Lung (tissue), 12 donors: ENCODE data around the gene SWAP70. TPM values are rescaled to one million over a fixed set of nuclear protein-coding genes. Genes with fewer than 3 reads are reported as not detected.

Experiments
- ATAC-seq: fragments of 200-7000 bp; cut with Tn5 transposase; one replicate; pipeline ENCODE4 v1.9.1; 2020; ENCODE audit warnings: moderate number of reproducible peaks; ENCODE audit not compliant: insufficient read depth, low FRiP score
- DNase-seq, 3 donors: peaks; one replicate each; pipeline ENCODE4 v3.0.0-alpha.2; 2013 to 2017
- H3K27ac ChIP-seq, 2 donors: one replicate each; pipeline ENCODE4 v1.5.1; 2013; ENCODE audit warnings: mild to moderate bottlenecking in 2 of 2, moderate library complexity in 2 of 2, control low read depth in 1 of 2, inconsistent platforms in 1 of 2, low read depth in 1 of 2, low read length in 1 of 2
- H3K27me3 ChIP-seq, 3 donors: one replicate each; pipeline ENCODE4 v1.5.1; 2013; ENCODE audit warnings: low read length in 2 of 3; ENCODE audit not compliant: control insufficient read depth in 3 of 3, insufficient read depth in 3 of 3
- H3K36me3 ChIP-seq, 4 donors: one replicate each; pipeline ENCODE4 v1.5.1; 2013; ENCODE audit warnings: low read length in 4 of 4, mild to moderate bottlenecking in 1 of 4, moderate library complexity in 1 of 4; ENCODE audit not compliant: control insufficient read depth in 4 of 4, insufficient read depth in 4 of 4
- H3K4me1 ChIP-seq, 5 donors: one replicate each; pipeline ENCODE4 v1.5.1; 2013; ENCODE audit warnings: low read length in 5 of 5, mild to moderate bottlenecking in 2 of 5, moderate library complexity in 1 of 5; ENCODE audit not compliant: control insufficient read depth in 5 of 5, insufficient read depth in 5 of 5
- H3K4me3 ChIP-seq: one replicate; pipeline ENCODE4 v1.5.1; 2013; ENCODE audit warnings: mild to moderate bottlenecking, control low read depth, moderate library complexity
- H3K9ac ChIP-seq, 2 donors: one replicate each; pipeline ENCODE4 v1.5.1; 2013; ENCODE audit warnings: low read length in 2 of 2, control low read depth in 1 of 2; ENCODE audit not compliant: insufficient read depth in 1 of 2
- H3K9me3 ChIP-seq, 4 donors: one replicate each; pipeline ENCODE4 v1.5.1; 2013; ENCODE audit warnings: low read length in 3 of 4, mild to moderate bottlenecking in 1 of 4, moderate library complexity in 1 of 4; ENCODE audit not compliant: control insufficient read depth in 4 of 4, insufficient read depth in 3 of 4
- WGBS, 2 donors: extraction: QIAGEN DNeasy Blood & Tissue Kit; methylation state at CpG; one replicate each; pipeline ENCODE4 v1.1.7; 2013; 5-methylcytosine and 5-hydroxymethylcytosine counted together
- polyA plus RNA-seq, 2 donors: library from polyadenylated mRNA; stranded (reverse); fragments of 200-250 nt; gene quantifications; one replicate each; pipeline ENCODE4 v1.2.1, GENCODE V29; 2013
- total RNA-seq, 2 donors: library from RNA; depleted of rRNA in 1 of 2; stranded (reverse); fragments of >200 nt in 1 of 2; gene quantifications; one replicate each; pipeline ENCODE4 v1.2.1, GENCODE V29; 2014 to 2021
- TF ChIP-seq, protein P1 (sequence below): IDR thresholded peaks from 2 replicates; pipeline ENCODE4 v1.5.1; 2012; ENCODE audit warnings: mild to moderate bottlenecking; ENCODE audit errors: control extremely low read depth, extremely low read depth
- donor health status: control.
- donor health status: control.
- donor health status: Bipolar disorder and iron deficiency.
- donor health status: healthy.
- donor health status: DM: yes; HTN: yes; CAD: no.

SWAP70 gene
- total and polyA plus RNA-seq, 4 donors = 14.9 to 44.8 (median 35.9) TPM

GRCh38 chr11:9708544-9708943 is 44.7 kb downstream of the SWAP70 start:
- peaks cover 0 to 8% (median 0%) of the 10 kb centered on the region in 5 donors for H3K4me1 ChIP-seq
- DNase-seq (no peak), ATAC-seq (no peak)
- no peak overlapping the region for H3K9ac ChIP-seq
- WGBS, 2 donors = 92 to 100% methylated on average over 1 of the region's 1 CpG
- TF ChIP-seq, protein P1, sequence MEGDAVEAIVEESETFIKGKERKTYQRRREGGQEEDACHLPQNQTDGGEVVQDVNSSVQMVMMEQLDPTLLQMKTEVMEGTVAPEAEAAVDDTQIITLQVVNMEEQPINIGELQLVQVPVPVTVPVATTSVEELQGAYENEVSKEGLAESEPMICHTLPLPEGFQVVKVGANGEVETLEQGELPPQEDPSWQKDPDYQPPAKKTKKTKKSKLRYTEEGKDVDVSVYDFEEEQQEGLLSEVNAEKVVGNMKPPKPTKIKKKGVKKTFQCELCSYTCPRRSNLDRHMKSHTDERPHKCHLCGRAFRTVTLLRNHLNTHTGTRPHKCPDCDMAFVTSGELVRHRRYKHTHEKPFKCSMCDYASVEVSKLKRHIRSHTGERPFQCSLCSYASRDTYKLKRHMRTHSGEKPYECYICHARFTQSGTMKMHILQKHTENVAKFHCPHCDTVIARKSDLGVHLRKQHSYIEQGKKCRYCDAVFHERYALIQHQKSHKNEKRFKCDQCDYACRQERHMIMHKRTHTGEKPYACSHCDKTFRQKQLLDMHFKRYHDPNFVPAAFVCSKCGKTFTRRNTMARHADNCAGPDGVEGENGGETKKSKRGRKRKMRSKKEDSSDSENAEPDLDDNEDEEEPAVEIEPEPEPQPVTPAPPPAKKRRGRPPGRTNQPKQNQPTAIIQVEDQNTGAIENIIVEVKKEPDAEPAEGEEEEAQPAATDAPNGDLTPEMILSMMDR = no peak
- H3K36me3 ChIP-seq = no peaks in the 10 kb centered on the region
- no peaks in the 10 kb centered on the region for H3K27me3 ChIP-seq
- H3K4me3 ChIP-seq = no peak overlapping the region
- peak overlapping the region in 1 of 2 donors; percentile 4 for H3K27ac ChIP-seq
- H3K9me3 ChIP-seq = no peaks in the 10 kb centered on the region

- no peaks in the 10 kb centered on the region for H3K27me3 ChIP-seq
- ATAC-seq = no peak
- no peak overlapping the region for H3K9ac ChIP-seq
- TF ChIP-seq, protein P1 = no peak
- no peak overlapping the region for H3K27ac ChIP-seq
- H3K4me1 ChIP-seq = peaks cover 0 to 8% (median 0%) of the 10 kb centered on the region in 5 donors
- H3K36me3 ChIP-seq = peaks cover 0 to 3% (median 1%) of the 10 kb centered on the region in 4 donors
- no peaks in the 10 kb centered on the region for H3K9me3 ChIP-seq
- 94 to 97% methylated on average over 4 of the region's 4 CpGs for WGBS, 2 donors
- no peak overlapping the region for H3K4me3 ChIP-seq
- peak in 1 of 3 donors; percentile 34 for DNase-seq
Observed at GRCh38 chr11:9710223-9710622, 46.3 kb downstream of the SWAP70 start.

- no peaks in the 10 kb centered on the region for H3K9me3 ChIP-seq
- peaks cover 0 to 8% (median 0%) of the 10 kb centered on the region in 5 donors for H3K4me1 ChIP-seq
- H3K4me3 ChIP-seq = no peak overlapping the region
- 94 to 100% methylated on average over 1 of the region's 1 CpG for WGBS, 2 donors
- TF ChIP-seq, protein P1 = no peak
- ATAC-seq = no peak
- no peak overlapping the region for H3K9ac ChIP-seq
- no peak overlapping the region for H3K27ac ChIP-seq
- H3K36me3 ChIP-seq = peaks cover 0 to 8% (median 3%) of the 10 kb centered on the region in 4 donors
- no peak for DNase-seq
- H3K27me3 ChIP-seq = no peaks in the 10 kb centered on the region
Observed at GRCh38 chr11:9710852-9711251, 47.0 kb downstream of the SWAP70 start.
